ENCODE data around the gene UAP1.

- no peak for TF ChIP-seq CTCF (IDR thresholded peaks at IDR 0.05; ENCODE audit: insufficient read depth, low read depth, low read length)
- TF ChIP-seq EZH2 (IDR thresholded peaks at IDR 0.05; ENCODE audit: insufficient read depth, low read length), result no peak
Observed at GRCh38 chr1:162549001-162549400, 12.5 kb upstream of the UAP1 start.

Measured in astrocyte (in vitro differentiated cells and primary cell).